ENCODE results near the gene THRB. TPM values are rescaled to one million over a fixed set of nuclear protein-coding genes. Genes with fewer than 3 reads are reported as not detected.

THRB gene
- polyA plus RNA-seq, 2 of the 4 experiments (the other 2 are of a cell fraction) = 2.0 to 2.3 TPM

- no peaks in the 10 kb centered on the region for H3K9me3 ChIP-seq
- no peak overlapping the region for H3K4me2 ChIP-seq
- H3K4me1 ChIP-seq = no peaks in the 10 kb centered on the region
- FAIRE-seq (no peak), DNase-seq (ENCODE audit: low read depth in 1 of 2, low spot score in 1 of 2) (no peak), ATAC-seq (no peak)
- H3K27ac ChIP-seq = no peak overlapping the region
- no peak for TF ChIP-seq EP300 (IDR thresholded peaks at IDR 0.05)
- no peak for TF ChIP-seq FOSL2 (IDR thresholded peaks at IDR 0.05)
- TF ChIP-seq FOSL2 (CRISPR knock-in tag; IDR thresholded peaks at IDR 0.05) = no peak
- no peak for TF ChIP-seq ZC3H11A (IDR thresholded peaks at IDR 0.05)
- no peak for TF ChIP-seq ESRRA (IDR thresholded peaks at IDR 0.05; ENCODE audit: borderline replicate concordance, low read length)
- TF ChIP-seq HOXB5 (CRISPR knock-in tag; IDR thresholded peaks at IDR 0.05) = no peak
- TF ChIP-seq, protein P1, sequence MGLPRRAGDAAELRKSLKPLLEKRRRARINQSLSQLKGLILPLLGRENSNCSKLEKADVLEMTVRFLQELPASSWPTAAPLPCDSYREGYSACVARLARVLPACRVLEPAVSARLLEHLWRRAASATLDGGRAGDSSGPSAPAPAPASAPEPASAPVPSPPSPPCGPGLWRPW (IDR thresholded peaks at IDR 0.05) = no peak
- TF ChIP-seq HEYL (CRISPR knock-in tag; IDR thresholded peaks at IDR 0.05) = no peak
- no peak for TF ChIP-seq HMGXB4 (CRISPR knock-in tag; IDR thresholded peaks at IDR 0.05; ENCODE audit: borderline replicate concordance)
- TF ChIP-seq POLR2A (IDR thresholded peaks at IDR 0.05; ENCODE audit: low read length) = no peak
- no peak for TF ChIP-seq JUNB (IDR thresholded peaks at IDR 0.05)
- no peak for TF ChIP-seq HOXB13 (CRISPR knock-in tag; IDR thresholded peaks at IDR 0.05; ENCODE audit: low read depth)
- no peak for TF ChIP-seq MAX (IDR thresholded peaks at IDR 0.05)
- H3K4me3 ChIP-seq = no peak overlapping the region
- ChIA-PET CTCF (interaction anchor here (0.9 to 2.0 kb wide), 4 partner anchors 15 to 191 kb away, joined by 3 to 6 read pairs (median 3); no protein-coding TSS in a partner anchor), POLR2A (no interaction called here)
- WGBS (ENCODE audit: missing lambda C conversion rate) = 90% methylated on average over 4 of the region's 4 CpGs
Measured at GRCh38 chr3:24181256-24181655, 313.4 kb downstream of the THRB start.

DNA sequence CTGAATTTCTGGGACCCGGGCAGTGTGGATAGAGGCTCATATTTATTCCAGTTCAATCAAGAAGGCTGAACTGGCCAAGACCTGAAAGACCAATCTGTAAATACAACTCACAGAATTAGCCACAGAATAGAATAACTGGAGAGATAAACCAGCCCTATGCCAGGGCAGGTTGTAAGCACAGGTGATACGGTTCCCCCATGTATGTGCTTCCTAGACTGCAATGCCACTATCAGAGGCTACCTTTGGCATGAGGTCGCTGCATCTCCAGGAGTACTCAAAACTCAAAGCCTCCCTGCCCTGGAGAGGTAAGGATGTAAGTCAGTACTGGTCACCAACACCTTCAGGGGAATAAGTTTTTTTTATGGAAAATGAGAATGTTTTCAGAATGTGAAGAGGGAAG lies 314.0 kb downstream of the THRB start:
- DNase-seq (ENCODE audit: low read depth in 1 of 2, low spot score in 1 of 2) = no peak
- H3K27ac ChIP-seq = no peak overlapping the region
- no peaks in the 10 kb centered on the region for H3K9me3 ChIP-seq
- H3K4me2 ChIP-seq = no peak overlapping the region
- FAIRE-seq = no peak
- no peak for ATAC-seq
- H3K4me3 ChIP-seq = no peak overlapping the region
- ChIA-PET POLR2A (no interaction called here), CTCF (interaction anchor here (0.9 to 2.0 kb wide), 3 partner anchors 14 to 183 kb away, joined by 3 to 6 read pairs (median 3); no protein-coding TSS in a partner anchor)
- 89% methylated on average over 3 of the region's 3 CpGs for WGBS (ENCODE audit: missing lambda C conversion rate)
- H3K4me1 ChIP-seq = no peaks in the 10 kb centered on the region
- TF ChIP-seq CHD4 (IDR thresholded peaks at IDR 0.05; ENCODE audit: borderline replicate concordance) (no peak), ELK1 (IDR thresholded peaks at IDR 0.05; ENCODE audit: low read depth, low read length) (no peak), PHF8 (IDR thresholded peaks at IDR 0.05; ENCODE audit: borderline replicate concordance, low read depth) (no peak), ZSCAN20 (CRISPR knock-in tag; IDR thresholded peaks at IDR 0.05) (no peak), CHD2 (IDR thresholded peaks at IDR 0.05; ENCODE audit: low read length, partially characterized antibody) (no peak), ESRRA (IDR thresholded peaks at IDR 0.05; ENCODE audit: borderline replicate concordance, low read length) (no peak), TP53 (CRISPR knock-in tag; IDR thresholded peaks at IDR 0.05) (no peak), MYC (IDR thresholded peaks at IDR 0.05; ENCODE audit: borderline replicate concordance, low read length) (no peak), SREBF2 (IDR thresholded peaks at IDR 0.05) (no peak), HOXB13 (CRISPR knock-in tag; IDR thresholded peaks at IDR 0.05; ENCODE audit: low read depth) (no peak), JUN (IDR thresholded peaks at IDR 0.05) (no peak)
- TF ChIP-seq, protein P2, sequence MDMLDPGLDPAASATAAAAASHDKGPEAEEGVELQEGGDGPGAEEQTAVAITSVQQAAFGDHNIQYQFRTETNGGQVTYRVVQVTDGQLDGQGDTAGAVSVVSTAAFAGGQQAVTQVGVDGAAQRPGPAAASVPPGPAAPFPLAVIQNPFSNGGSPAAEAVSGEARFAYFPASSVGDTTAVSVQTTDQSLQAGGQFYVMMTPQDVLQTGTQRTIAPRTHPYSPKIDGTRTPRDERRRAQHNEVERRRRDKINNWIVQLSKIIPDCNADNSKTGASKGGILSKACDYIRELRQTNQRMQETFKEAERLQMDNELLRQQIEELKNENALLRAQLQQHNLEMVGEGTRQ (IDR thresholded peaks at IDR 0.05) = no peak
- TF ChIP-seq, protein P1 (IDR thresholded peaks at IDR 0.05) = no peak
